Measurements from ENCODE around the gene XYLB. TPM values are rescaled to one million over a fixed set of nuclear protein-coding genes. Genes with fewer than 3 reads are reported as not detected.

Gene XYLB
- total and polyA plus RNA-seq, 2 experiments from 2014 or later = 0.36 to 0.97 TPM

DNA sequence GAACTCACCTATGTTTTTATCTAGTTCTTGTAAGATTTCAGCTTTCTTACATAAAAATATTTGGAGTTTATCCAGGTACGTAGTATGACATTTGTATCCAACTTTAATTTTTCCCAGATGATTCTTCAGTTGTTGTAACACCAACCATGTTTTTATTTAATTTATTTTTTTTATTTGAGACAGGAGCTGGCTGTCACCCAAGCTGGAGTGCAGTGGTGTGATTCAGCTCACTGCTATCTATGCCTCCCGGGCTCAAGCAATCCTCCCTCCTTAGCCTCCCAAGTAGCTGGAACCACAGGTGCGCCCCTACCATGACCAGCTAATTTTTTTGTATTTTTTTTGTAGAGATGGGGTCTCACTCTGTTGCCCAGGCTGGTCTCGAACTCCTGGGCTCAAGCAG is 6.6 kb downstream of the XYLB start:
- TF ChIP-seq, protein P1, sequence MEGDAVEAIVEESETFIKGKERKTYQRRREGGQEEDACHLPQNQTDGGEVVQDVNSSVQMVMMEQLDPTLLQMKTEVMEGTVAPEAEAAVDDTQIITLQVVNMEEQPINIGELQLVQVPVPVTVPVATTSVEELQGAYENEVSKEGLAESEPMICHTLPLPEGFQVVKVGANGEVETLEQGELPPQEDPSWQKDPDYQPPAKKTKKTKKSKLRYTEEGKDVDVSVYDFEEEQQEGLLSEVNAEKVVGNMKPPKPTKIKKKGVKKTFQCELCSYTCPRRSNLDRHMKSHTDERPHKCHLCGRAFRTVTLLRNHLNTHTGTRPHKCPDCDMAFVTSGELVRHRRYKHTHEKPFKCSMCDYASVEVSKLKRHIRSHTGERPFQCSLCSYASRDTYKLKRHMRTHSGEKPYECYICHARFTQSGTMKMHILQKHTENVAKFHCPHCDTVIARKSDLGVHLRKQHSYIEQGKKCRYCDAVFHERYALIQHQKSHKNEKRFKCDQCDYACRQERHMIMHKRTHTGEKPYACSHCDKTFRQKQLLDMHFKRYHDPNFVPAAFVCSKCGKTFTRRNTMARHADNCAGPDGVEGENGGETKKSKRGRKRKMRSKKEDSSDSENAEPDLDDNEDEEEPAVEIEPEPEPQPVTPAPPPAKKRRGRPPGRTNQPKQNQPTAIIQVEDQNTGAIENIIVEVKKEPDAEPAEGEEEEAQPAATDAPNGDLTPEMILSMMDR (IDR thresholded peaks at IDR 0.05; ENCODE audit: low read depth, low read length) = no peak
- DNase-seq (ENCODE audit: low read depth in 1 of 2, low spot score in 1 of 2) = peak in 1 of 2 donors; percentile 45

DNA sequence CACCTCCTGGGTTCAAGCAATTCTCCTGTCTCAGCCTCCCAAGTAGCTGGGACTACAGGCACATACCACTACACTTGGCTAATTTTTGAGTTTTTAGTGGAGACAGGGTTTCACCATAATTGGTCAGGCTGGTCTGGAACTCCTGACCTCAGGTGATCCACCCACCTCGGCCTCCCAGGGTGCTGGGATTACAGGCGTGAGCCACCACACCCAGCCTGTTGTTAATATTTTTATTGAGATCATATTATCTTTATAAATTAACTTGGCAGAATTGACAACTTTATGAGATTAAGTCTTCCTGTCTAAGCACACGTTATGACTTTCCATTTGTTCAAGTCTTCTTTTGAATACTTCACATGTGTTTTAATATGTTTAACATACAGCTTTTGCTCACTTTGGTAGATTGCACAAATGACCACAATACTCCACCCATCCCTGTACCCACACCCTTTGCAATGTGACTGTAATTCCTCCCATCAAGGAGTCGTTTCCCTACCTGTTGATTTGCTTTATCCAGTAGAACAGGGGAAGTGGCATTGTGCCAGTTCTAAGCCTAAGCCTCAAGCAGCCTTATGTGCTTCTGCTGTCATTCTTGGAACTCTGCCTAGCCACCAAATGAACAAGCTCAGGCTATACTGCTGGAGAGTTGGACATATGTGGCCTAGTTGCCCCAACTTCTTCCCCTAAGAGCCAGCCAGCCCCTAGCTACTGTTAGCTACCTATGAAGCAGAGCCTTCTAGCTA is 8.2 kb downstream of the XYLB start:
- DNase-seq (ENCODE audit: low read depth in 1 of 2, low spot score in 1 of 2) = peak in 1 of 2 donors; percentile 80
- TF ChIP-seq, protein P1 (IDR thresholded peaks at IDR 0.05; ENCODE audit: low read depth, low read length) = no peak
- no peaks in the 10 kb centered on the region for H3K36me3 ChIP-seq

More for the DNA sequence above, 6.6 kb downstream of the XYLB start:
- H3K9me3 ChIP-seq (ENCODE audit: low read depth) = no peaks in the 10 kb centered on the region
- no peaks in the 10 kb centered on the region for H3K36me3 ChIP-seq
- H3K27ac ChIP-seq = no peak overlapping the region
- no peaks in the 10 kb centered on the region for H3K4me1 ChIP-seq (ENCODE audit: low read depth)
- no peaks in the 10 kb centered on the region for H3K27me3 ChIP-seq
- H3K4me3 ChIP-seq = no peak overlapping the region

DNA sequence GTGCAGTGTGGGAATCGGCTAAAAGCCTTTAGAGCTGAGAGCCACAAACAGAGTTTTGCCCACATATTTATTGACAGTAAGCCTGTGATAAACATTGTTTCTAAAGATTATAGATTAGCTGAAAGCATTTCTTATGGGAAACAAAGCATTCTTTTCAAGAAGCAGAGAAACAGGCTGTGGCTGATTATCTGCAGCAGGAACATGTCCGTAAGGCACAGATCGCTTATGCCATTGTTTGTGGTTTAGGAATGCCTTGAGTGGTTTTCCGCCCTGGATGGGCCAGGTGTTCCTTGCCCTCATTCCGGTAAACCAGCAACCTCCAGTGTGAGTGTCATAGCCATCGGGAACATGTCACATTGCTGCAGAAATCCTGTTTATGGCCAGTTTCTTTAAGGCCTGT is 12.5 kb downstream of the XYLB start:
- Histone ChIP-seq H3K9me3 (ENCODE audit: low read depth) (no peaks in the 10 kb centered on the region), H3K4me1 (ENCODE audit: low read depth) (no peaks in the 10 kb centered on the region), H3K27me3 (no peaks in the 10 kb centered on the region), H3K36me3 (no peaks in the 10 kb centered on the region), H3K27ac (no peak overlapping the region), H3K4me3 (no peak overlapping the region)
- TF ChIP-seq, protein P1 (IDR thresholded peaks at IDR 0.05; ENCODE audit: low read depth, low read length) = no peak
- no peak for DNase-seq (ENCODE audit: low read depth in 1 of 2, low spot score in 1 of 2)

More for the DNA sequence above, 8.2 kb downstream of the XYLB start:
- Histone ChIP-seq H3K9me3 (ENCODE audit: low read depth) (no peaks in the 10 kb centered on the region), H3K27ac (no peak overlapping the region), H3K4me1 (ENCODE audit: low read depth) (no peaks in the 10 kb centered on the region), H3K27me3 (no peaks in the 10 kb centered on the region), H3K4me3 (no peak overlapping the region)

DNA sequence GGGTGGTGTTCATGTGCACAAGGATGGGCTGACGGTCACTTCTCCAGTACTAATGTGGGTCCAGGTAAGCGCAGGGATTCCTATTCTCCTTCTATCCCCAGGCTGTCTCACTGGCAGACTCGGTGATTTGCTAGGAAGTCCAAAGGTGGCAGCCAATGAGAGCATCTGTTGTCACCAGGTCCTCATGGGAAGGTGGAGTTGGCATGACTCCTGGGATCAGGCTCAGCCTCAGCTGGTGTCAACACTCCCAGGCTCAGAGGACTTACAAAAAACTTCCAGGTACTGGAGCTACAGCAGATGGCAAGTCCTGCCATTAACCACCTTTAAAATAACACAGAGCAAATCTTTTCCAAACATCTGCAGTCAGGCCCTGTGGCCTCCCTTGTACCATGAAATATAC is 13.8 kb downstream of the XYLB start:
- no peaks in the 10 kb centered on the region for H3K9me3 ChIP-seq (ENCODE audit: low read depth)
- H3K27me3 ChIP-seq = no peaks in the 10 kb centered on the region
- no peaks in the 10 kb centered on the region for H3K36me3 ChIP-seq
- no peak for DNase-seq (ENCODE audit: low read depth in 1 of 2, low spot score in 1 of 2)
- H3K4me3 ChIP-seq = no peak overlapping the region
- H3K4me1 ChIP-seq (ENCODE audit: low read depth) = no peaks in the 10 kb centered on the region
- no peak overlapping the region for H3K27ac ChIP-seq
- TF ChIP-seq, protein P1 (IDR thresholded peaks at IDR 0.05; ENCODE audit: low read depth, low read length) = no peak

DNA sequence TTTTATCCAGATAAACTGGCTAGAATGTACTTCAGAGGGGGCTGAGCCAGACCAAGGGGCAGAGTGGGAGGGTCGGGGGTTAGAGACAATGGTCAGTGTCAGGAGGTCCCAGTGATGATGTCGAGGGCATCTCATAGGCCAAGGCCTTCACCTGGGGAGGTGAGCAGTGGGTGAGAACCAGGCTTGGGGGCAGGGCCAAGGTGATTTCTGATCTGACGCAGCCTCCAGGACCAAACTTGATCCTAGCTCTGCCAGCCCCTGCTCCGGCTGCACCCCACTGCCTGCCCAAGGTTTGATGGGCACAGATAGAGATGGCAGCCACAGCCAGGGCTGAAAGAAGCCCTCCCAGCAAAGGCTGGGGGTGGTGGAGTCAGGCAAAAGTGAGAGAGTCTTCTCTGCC is 14.9 kb downstream of the XYLB start:
- Histone ChIP-seq H3K36me3 (no peaks in the 10 kb centered on the region), H3K9me3 (ENCODE audit: low read depth) (no peaks in the 10 kb centered on the region), H3K27me3 (no peaks in the 10 kb centered on the region), H3K27ac (no peak overlapping the region), H3K4me1 (ENCODE audit: low read depth) (no peaks in the 10 kb centered on the region), H3K4me3 (no peak overlapping the region)
- no peak for DNase-seq (ENCODE audit: low read depth in 1 of 2, low spot score in 1 of 2)
- TF ChIP-seq, protein P1 (IDR thresholded peaks at IDR 0.05; ENCODE audit: low read depth, low read length) = no peak
